HEK293 (cell line): Measurements from ENCODE around the gene ZDHHC8.

Source experiments
- CTCF ChIP-seq: fragments of 450-650 bp; formaldehyde crosslinking; IDR thresholded peaks from 2 replicates; pipeline ENCODE4 v1.5.1; 2016; ENCODE audit warnings: missing biosample characterization, missing genetic modification characterization
- PRDM1 ChIP-seq: fragments of 450-650 bp; formaldehyde crosslinking; IDR thresholded peaks from 2 replicates; pipeline ENCODE4; 2016; ENCODE audit warnings: missing biosample characterization, missing genetic modification characterization
- REST ChIP-seq: fragments of 450-650 bp; formaldehyde crosslinking; IDR thresholded peaks from 2 replicates; pipeline ENCODE4 v1.5.1; 2016; ENCODE audit warnings: missing biosample characterization, missing genetic modification characterization
- SETDB1 ChIP-seq: IDR thresholded peaks from one replicate; pipeline ENCODE4 v1.6.1; 2017; ENCODE audit warnings: mild to moderate bottlenecking, low read length, moderate library complexity, mixed read lengths; ENCODE audit not compliant: insufficient read length
- ZBTB8A ChIP-seq: fragments of 450-650 bp; formaldehyde crosslinking; IDR thresholded peaks from 2 replicates; pipeline ENCODE4 v1.5.1; 2016; ENCODE audit warnings: missing biosample characterization, missing genetic modification characterization
- ZNF202 ChIP-seq: fragments of 450-650 bp; formaldehyde crosslinking; IDR thresholded peaks from 2 replicates; pipeline ENCODE4 v1.5.1; 2016; ENCODE audit warnings: missing biosample characterization, missing genetic modification characterization, borderline replicate concordance
- ZNF792 ChIP-seq: fragments of 450-650 bp; formaldehyde crosslinking; IDR thresholded peaks from 2 replicates; pipeline ENCODE4 v1.5.1; 2016; ENCODE audit warnings: missing biosample characterization, missing genetic modification characterization
- ZXDB ChIP-seq: fragments of 450-650 bp; formaldehyde crosslinking; IDR thresholded peaks from 2 replicates; pipeline ENCODE4 v1.5.1; 2016; ENCODE audit warnings: missing biosample characterization, missing genetic modification characterization

GRCh38 chr22:20110359-20110985 is 21.1 kb upstream of the ZDHHC8 start:
- TF ChIP-seq CTCF (tag by site-specific recombination), result no peak
- TF ChIP-seq SETDB1, result no peak
- TF ChIP-seq PRDM1 (tag by site-specific recombination), result no peak
- TF ChIP-seq ZNF792 (tag by site-specific recombination), result no peak
- no peak for TF ChIP-seq ZBTB8A (tag by site-specific recombination)
- no peak for TF ChIP-seq ZXDB (tag by site-specific recombination)
- TF ChIP-seq REST, result no peak
- no peak for TF ChIP-seq ZNF202 (tag by site-specific recombination)
